Thyroid gland (tissue), 4 donors: ENCODE measurements around the gene SIM1.

Source experiments
- CTCF ChIP-seq, 6 experiments: fragments of 200-600 bp in 3 of 6; fragments of 450-650 bp in 3 of 6; sonication (generic) in 3 of 6; IDR thresholded peaks; one replicate each; pipeline ENCODE4 v1.5.1; 2016 to 2019; ENCODE audit warnings: antibody characterized with exemption in 6 of 6, mild to moderate bottlenecking in 2 of 6, inconsistent platforms in 1 of 6, moderate library complexity in 1 of 6
- POLR2A ChIP-seq, 2 donors: fragments of 450-650 bp; IDR thresholded peaks; one replicate each; pipeline ENCODE4 v1.6.1; 2017; ENCODE audit warnings: antibody characterized with exemption in 2 of 2, mild to moderate bottlenecking in 2 of 2, moderate library complexity in 1 of 2

- TF ChIP-seq CTCF (IDR thresholded peaks at IDR 0.05) = no peak
- TF ChIP-seq POLR2A (IDR thresholded peaks at IDR 0.05) = no peak
Observed at GRCh38 chr6:100456141-100456907, 8.4 kb downstream of the SIM1 start.
